ENCODE results near the gene TMEM130.

Gene TMEM130

DNA sequence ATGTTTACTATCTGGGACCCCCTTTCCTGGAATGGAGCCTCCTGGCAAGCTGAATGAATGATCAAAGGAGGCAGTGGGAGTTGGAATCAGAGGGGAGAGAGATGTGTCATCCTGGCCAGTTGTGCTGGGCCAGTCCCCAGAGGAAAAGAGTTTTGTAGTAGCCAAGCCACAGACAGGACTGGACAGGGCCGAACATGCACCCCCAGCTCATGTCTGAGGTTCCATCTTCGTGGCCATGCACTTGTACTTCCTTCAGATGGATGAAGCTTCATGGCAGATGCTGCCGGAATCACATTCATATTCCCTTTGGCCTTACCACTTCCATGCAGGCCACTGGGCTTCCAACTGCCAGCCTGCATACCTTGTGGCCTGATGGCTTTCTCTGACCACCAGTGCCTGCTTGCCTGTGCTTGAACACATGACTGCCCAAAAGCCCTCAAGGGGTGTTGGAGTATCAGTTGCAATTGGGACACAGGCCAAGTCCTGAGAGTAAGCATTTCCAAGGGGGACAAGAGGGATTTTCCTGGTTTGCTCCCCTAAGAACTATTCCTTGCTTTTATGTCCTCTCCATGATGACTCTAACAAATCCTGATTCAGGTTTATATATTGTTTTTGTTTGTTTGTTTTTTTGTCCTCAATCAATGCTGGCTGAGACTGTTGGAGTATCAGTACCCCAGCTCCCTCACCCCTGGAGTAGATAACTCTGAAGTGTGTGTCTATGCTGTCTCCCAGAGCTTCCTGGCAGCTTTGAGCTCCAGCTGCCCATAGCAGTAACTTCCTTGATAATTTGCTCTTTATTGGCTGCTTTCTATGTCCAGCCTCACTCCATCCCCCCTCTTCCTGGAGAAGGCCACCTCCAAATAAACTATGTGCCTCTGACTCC is 63.6 kb downstream of the TMEM130 start:
- no peak for DNase-seq

DNA sequence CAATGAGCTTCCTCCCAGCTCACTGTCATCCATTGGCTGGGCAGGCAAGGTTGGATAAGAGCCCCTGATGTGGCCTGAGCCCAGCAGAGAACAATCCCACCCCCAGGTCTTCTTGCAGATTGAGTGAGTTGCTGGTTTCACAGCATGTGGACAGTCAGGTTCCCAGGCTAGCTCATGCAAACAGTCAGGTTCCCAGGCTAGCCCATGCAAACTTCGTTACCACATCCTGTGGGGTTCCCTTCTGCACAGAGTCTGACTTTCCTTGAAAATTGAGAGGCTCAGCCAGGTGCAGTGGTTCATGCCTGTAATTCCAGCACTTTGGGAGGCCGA is 67.1 kb downstream of the TMEM130 start:
- peak; percentile 22 for DNase-seq

DNA sequence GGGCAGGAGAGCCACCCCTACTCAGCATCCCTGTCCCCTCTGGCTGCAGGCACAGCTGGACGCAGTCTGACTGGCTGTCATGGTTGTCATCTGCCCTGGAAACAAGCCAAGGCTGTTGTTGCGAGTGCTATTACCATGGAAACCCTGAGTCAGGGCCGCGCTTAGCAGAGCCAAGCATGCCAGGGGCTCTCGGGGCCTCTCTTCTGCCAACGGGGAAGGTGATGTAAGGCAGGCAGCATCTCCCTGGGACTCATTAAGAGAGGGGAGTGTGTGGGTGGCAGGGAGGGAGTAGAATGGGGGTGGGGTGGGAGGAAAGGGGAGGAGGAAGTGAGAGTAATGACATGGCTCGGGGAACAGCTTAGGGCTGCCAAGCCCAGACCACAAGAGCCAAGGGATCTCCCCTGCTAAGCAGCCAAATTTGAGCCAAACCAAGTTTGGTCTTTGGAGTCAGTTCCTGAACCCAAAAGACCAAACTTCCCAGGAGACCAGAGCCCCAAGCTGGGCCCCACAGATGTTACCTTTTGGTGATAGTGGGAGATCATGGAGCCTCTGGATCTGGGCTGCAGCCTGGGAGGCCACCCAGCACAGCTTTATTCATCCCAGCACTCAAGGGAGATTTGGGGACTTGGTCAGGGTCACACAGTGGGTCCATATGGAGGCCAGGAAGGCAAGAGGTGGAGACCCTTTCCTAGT is 67.6 kb downstream of the TMEM130 start:
- peak; percentile 97 for DNase-seq

DNA sequence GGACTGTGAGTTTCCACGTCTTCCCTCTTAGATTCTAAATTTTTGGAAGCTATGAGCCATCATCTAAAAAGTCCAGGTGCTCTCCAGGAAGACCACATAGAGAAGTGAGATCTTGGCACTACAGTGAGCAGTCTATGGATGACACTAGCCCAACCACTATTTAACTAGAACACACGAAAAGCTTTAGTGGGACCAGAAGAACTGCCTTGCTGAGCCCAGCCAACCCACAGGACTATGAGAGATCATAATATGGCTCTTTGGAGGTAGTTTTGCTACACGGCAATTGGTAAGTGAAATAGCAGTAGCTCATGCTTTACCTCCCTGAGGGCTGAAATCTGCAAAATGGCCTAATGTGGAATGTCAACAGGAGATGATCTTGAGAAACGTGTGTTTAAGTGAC is 68.8 kb downstream of the TMEM130 start:
- no peak for DNase-seq

DNA sequence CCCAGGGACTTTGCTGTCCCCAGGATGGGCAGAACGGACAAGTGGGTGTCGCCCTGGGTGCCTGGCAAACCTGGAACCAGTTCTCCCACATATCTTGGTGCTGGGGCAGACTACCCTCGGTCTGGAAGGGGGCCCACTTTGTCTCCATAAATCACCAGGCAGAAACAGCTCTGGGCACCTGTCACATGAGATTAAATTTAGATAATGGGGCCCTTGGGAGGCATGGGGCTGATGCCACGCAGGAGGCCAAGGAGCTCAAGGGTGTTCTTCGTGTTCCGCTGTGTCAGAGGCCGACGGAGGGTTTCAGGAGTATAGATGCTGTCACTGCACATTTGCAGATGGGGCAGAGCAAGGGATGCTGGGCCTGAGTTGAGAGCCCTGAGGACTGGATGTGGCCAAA is 72.7 kb downstream of the TMEM130 start:
- DNase-seq, result no peak

All from fibroblast of skin of scalp (primary cell).